HepG2 (cell line): ENCODE results near the gene C12orf60. TPM values are rescaled to one million over a fixed set of nuclear protein-coding genes. Genes with fewer than 3 reads are reported as not detected.

Experiments used
- ATAC-seq: fragments of 200-7000 bp; cut with Tn5 transposase; 3 replicates; pipeline ENCODE4 v1.9.1; 2020; ENCODE audit warnings: mild to moderate bottlenecking, moderate library complexity
- BruUV-seq: library from RNA; stranded (reverse); fragments of 400-500 nt; replicated peaks from 2 replicates; lab custom pipeline; 2021; lab: Mats Ljungman, UMichigan
- CTCF ChIA-PET: fragments of 300-600 bp; formaldehyde crosslinking; extraction: SDS; loops from one replicate; lab custom pipeline; 2021; ENCODE audit warnings: low total read pairs, inconsistent platforms, low intra/inter-chr PET ratio; lab: Yijun Ruan, JAX
- POLR2A ChIA-PET: fragments of 350-600 bp; sonication (Branson Sonifier 250); formaldehyde crosslinking; loops from one replicate; lab custom pipeline; 2020; ENCODE audit warnings: antibody characterized with exemption, inconsistent platforms; lab: Yijun Ruan, JAX
- DNase-seq: peaks from one replicate; pipeline ENCODE4 v3.0.0-alpha.2; 2015; ENCODE audit warnings: low spot score
- FAIRE-seq: peaks from 3 replicates; lab custom pipeline; 2011; peaks lifted over from hg19 to GRCh38; lab: Jason Lieb, UNC
- H2AFZ ChIP-seq: one replicate; pipeline ENCODE4 v1.6.1; 2011; ENCODE audit warnings: low read length, inconsistent platforms
- H3K27ac ChIP-seq: fragments of 300-600 bp; 3 replicates; pipeline ENCODE4 v1.8.0; 2011; ENCODE audit warnings: mixed run types, mild to moderate bottlenecking, mixed read lengths, low read length, inconsistent platforms; ENCODE audit not compliant: insufficient read depth; ENCODE audit errors: extremely low read length
- H3K27me3 ChIP-seq, 2 experiments: fragments of 200-600 bp in 1 of 2; 2 replicates in 1 of 2; 3 replicates in 1 of 2; pipeline versions ENCODE4 v1.6.0 to v1.8.0; 2011; ENCODE audit warnings: low read length in 2 of 2, mild to moderate bottlenecking in 2 of 2, moderate library complexity in 2 of 2, inconsistent platforms in 1 of 2; ENCODE audit not compliant: insufficient read depth in 2 of 2, control insufficient read depth in 1 of 2
- H3K36me3 ChIP-seq, 2 experiments: fragments of 200-600 bp in 1 of 2; replicated peaks in 1 of 2; 2 replicates in 1 of 2; 3 replicates in 1 of 2; pipeline versions ENCODE4 v1.5.1 to v1.8.0; 2011; ENCODE audit warnings: low read length in 2 of 2, inconsistent platforms in 1 of 2; ENCODE audit not compliant: insufficient read depth in 2 of 2, control insufficient read depth in 1 of 2
- H3K4me1 ChIP-seq: 2 replicates; pipeline ENCODE4 v1.5.1; 2012; ENCODE audit warnings: low read length, inconsistent platforms; ENCODE audit not compliant: insufficient read depth
- H3K4me2 ChIP-seq: 2 replicates; pipeline ENCODE4 v1.6.0; 2011; ENCODE audit warnings: low read depth, low read length, inconsistent platforms
- H3K4me3 ChIP-seq, 3 experiments: fragments of 200-600 bp in 1 of 3; sonication (generic), shearing (Covaris generic) in 1 of 3; replicated peaks in 1 of 3; 2 replicates each; pipeline ENCODE4 v1.5.1; 2011 to 2016; ENCODE audit warnings: low read length in 3 of 3, inconsistent platforms in 2 of 3, low read depth in 2 of 3, mild to moderate bottlenecking in 2 of 3, control low read depth in 1 of 3, mixed read lengths in 1 of 3; ENCODE audit not compliant: insufficient read depth in 1 of 3
- H3K79me2 ChIP-seq: one replicate; pipeline ENCODE4 v1.6.1; 2011; ENCODE audit warnings: low read length, inconsistent platforms; ENCODE audit not compliant: insufficient read depth
- H3K9ac ChIP-seq: 2 replicates; pipeline ENCODE4 v1.6.0; 2011; ENCODE audit warnings: mild to moderate bottlenecking, low read depth, low read length, inconsistent platforms; ENCODE audit not compliant: insufficient read depth
- H3K9me3 ChIP-seq: 2 replicates; pipeline ENCODE4 v1.5.1; 2012; ENCODE audit warnings: mild to moderate bottlenecking, low read length
- H4K20me1 ChIP-seq: 2 replicates; pipeline ENCODE4 v1.6.0; 2011; ENCODE audit warnings: inconsistent platforms, mild to moderate bottlenecking, low read length, moderate library complexity; ENCODE audit not compliant: insufficient read depth
- EP300 ChIP-seq, 3 experiments: sonication (generic) in 1 of 3; formaldehyde crosslinking in 1 of 3; IDR thresholded peaks; 2 replicates each; pipeline versions ENCODE4 v1.5.1 to v1.6.1; 2011 to 2020; ENCODE audit warnings: low read depth in 2 of 3, low read length in 2 of 3, borderline replicate concordance in 1 of 3, improper control_type of control experiment in 1 of 3, mild to moderate bottlenecking in 1 of 3, missing genetic modification reagents in 1 of 3, moderate library complexity in 1 of 3
- FOXK2 ChIP-seq: fragments of 450-650 bp; IDR thresholded peaks from 2 replicates; pipeline ENCODE4 v1.6.1; 2016
- SRSF1 ChIP-seq: fragments of 200-400 bp; formaldehyde crosslinking; optimal IDR thresholded peaks from 2 replicates; pipeline ENCODE3; 2017; ENCODE audit warnings: mild to moderate bottlenecking, low read depth, low read length, moderate library complexity
- ZBTB26 ChIP-seq: IDR thresholded peaks from 2 replicates; pipeline ENCODE4 v1.6.1; 2016; ENCODE audit warnings: missing compliant biosample characterization, missing genetic modification reagents, borderline replicate concordance
- ZNF12 ChIP-seq: sonication (generic); formaldehyde crosslinking; IDR thresholded peaks from 2 replicates; pipeline ENCODE4 v1.5.0; 2020; ENCODE audit warnings: missing genetic modification reagents
- ZNF225 ChIP-seq: sonication (generic); formaldehyde crosslinking; IDR thresholded peaks from 2 replicates; pipeline ENCODE4 v1.4.0; 2020; ENCODE audit warnings: mild to moderate bottlenecking, missing genetic modification reagents
- ZNF264 ChIP-seq: sonication (generic); formaldehyde crosslinking; IDR thresholded peaks from 2 replicates; pipeline ENCODE4 v1.4.0; 2020; ENCODE audit warnings: missing genetic modification reagents
- ZNF562 ChIP-seq: sonication (generic); formaldehyde crosslinking; IDR thresholded peaks from 2 replicates; pipeline ENCODE4 v1.8.0; 2022; ENCODE audit warnings: missing genetic modification reagents, borderline replicate concordance
- WGBS: methylation state at CpG from one replicate; pipeline ENCODE4 v1.1.6; 2017; ENCODE audit warnings: low lambda C conversion rate; 5-methylcytosine and 5-hydroxymethylcytosine counted together
- in situ Hi-C: cut with HindIII; loops from 2 replicates; pipeline ENCODE4 v1.10.0; 2017; ENCODE audit warnings: low pct_unique_long_range_greater_than_20kb; ENCODE audit not compliant: extremely low pct_ligation_motif_present
- intact Hi-C: fragments of 100-400 bp; cut with micrococcal nuclease; formaldehyde crosslinking; loops from one replicate; pipeline ENCODE4 v1.10.0; 2022; ENCODE audit not compliant: unreplicated experiment
- polyA plus RNA-seq, 8 experiments: library from polyadenylated mRNA; depleted of rRNA in 3 of 8; stranded (reverse) in 7 of 8; unstranded in 1 of 8; fragments of >200 nt; fragmentation: Illumina TruSeq in 4 of 8; extraction: Trizol in 4 of 8; gene quantifications; 2 replicates each; pipeline versions ENCODE4 v1.2.1 to v1.2.3, GENCODE V29; 2011 to 2016; ENCODE audit warnings: low read depth in 4 of 8, missing spikeins in 1 of 8, mixed read lengths in 1 of 8; ENCODE audit not compliant: insufficient read depth in 1 of 8
- total RNA-seq, 5 experiments: library from RNA; depleted of rRNA; stranded (reverse); fragments of >200 nt; fragmentation: Illumina TruSeq; extraction: Trizol; gene quantifications; 2 replicates each; pipeline ENCODE4 v1.2.3, GENCODE V29; 2016; ENCODE audit warnings: low read depth in 1 of 5
- TF ChIP-seq, protein P1 (sequence below): sonication (generic); formaldehyde crosslinking; IDR thresholded peaks from 2 replicates; pipeline ENCODE4 v1.5.0; 2020; ENCODE audit warnings: mild to moderate bottlenecking, missing genetic modification reagents, borderline replicate concordance

C12orf60 gene
- total and polyA plus RNA-seq, 2 of the 13 experiments (the other 11 are each of a cell fraction or from before 2014, with no cell fraction given), result 0.55 to 1.4 TPM

GRCh38 chr12:14871247-14871646, 67.8 kb downstream of the C12orf60 start:
- FAIRE-seq, result no peak
- Histone ChIP-seq H4K20me1 (no peaks in the 10 kb centered on the region), H3K9me3 (no peaks in the 10 kb centered on the region), H3K4me3 (no peak overlapping the region), H3K4me1 (no peaks in the 10 kb centered on the region), H3K79me2 (no peaks in the 10 kb centered on the region), H3K27ac (no peak overlapping the region), H3K9ac (no peak overlapping the region), H3K36me3 (no peaks in the 10 kb centered on the region), H3K27me3 (no peaks in the 10 kb centered on the region), H3K4me2 (no peak overlapping the region), H2AFZ (no peak overlapping the region)
- ATAC-seq, result no peak
- in situ Hi-C loops, result no loop called here
- intact Hi-C loops, result no loop called here
- 36% methylated on average over 1 of the region's 1 CpG for WGBS
- BruUV-seq, result no TSS peak
- DNase-seq, result no peak
- ChIA-PET POLR2A (no interaction called here), CTCF (no interaction called here)
- TF ChIP-seq FOXK2, result no peak
- TF ChIP-seq, protein P1, sequence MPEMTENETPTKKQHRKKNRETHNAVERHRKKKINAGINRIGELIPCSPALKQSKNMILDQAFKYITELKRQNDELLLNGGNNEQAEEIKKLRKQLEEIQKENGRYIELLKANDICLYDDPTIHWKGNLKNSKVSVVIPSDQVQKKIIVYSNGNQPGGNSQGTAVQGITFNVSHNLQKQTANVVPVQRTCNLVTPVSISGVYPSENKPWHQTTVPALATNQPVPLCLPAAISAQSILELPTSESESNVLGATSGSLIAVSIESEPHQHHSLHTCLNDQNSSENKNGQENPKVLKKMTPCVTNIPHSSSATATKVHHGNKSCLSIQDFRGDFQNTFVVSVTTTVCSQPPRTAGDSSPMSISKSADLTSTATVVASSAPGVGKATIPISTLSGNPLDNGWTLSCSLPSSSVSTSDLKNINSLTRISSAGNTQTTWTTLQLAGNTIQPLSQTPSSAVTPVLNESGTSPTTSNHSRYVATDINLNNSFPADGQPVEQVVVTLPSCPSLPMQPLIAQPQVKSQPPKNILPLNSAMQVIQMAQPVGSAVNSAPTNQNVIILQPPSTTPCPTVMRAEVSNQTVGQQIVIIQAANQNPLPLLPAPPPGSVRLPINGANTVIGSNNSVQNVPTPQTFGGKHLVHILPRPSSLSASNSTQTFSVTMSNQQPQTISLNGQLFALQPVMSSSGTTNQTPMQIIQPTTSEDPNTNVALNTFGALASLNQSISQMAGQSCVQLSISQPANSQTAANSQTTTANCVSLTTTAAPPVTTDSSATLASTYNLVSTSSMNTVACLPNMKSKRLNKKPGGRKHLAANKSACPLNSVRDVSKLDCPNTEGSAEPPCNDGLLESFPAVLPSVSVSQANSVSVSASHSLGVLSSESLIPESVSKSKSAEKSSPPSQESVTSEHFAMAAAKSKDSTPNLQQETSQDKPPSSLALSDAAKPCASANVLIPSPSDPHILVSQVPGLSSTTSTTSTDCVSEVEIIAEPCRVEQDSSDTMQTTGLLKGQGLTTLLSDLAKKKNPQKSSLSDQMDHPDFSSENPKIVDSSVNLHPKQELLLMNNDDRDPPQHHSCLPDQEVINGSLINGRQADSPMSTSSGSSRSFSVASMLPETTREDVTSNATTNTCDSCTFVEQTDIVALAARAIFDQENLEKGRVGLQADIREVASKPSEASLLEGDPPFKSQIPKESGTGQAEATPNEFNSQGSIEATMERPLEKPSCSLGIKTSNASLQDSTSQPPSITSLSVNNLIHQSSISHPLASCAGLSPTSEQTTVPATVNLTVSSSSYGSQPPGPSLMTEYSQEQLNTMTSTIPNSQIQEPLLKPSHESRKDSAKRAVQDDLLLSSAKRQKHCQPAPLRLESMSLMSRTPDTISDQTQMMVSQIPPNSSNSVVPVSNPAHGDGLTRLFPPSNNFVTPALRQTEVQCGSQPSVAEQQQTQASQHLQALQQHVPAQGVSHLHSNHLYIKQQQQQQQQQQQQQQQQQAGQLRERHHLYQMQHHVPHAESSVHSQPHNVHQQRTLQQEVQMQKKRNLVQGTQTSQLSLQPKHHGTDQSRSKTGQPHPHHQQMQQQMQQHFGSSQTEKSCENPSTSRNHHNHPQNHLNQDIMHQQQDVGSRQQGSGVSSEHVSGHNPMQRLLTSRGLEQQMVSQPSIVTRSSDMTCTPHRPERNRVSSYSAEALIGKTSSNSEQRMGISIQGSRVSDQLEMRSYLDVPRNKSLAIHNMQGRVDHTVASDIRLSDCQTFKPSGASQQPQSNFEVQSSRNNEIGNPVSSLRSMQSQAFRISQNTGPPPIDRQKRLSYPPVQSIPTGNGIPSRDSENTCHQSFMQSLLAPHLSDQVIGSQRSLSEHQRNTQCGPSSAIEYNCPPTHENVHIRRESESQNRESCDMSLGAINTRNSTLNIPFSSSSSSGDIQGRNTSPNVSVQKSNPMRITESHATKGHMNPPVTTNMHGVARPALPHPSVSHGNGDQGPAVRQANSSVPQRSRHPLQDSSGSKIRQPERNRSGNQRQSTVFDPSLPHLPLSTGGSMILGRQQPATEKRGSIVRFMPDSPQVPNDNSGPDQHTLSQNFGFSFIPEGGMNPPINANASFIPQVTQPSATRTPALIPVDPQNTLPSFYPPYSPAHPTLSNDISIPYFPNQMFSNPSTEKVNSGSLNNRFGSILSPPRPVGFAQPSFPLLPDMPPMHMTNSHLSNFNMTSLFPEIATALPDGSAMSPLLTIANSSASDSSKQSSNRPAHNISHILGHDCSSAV (CRISPR knock-in tag), result no peak
- TF ChIP-seq ZBTB26, result no peak
- TF ChIP-seq SRSF1, result no peak
- no peak for TF ChIP-seq EP300 (IDR thresholded peaks at IDR 0.05; ENCODE audit: low read depth in 2 of 2, low read length in 2 of 2)
- TF ChIP-seq EP300 (CRISPR knock-in tag; IDR thresholded peaks at IDR 0.05; ENCODE audit: borderline replicate concordance), result no peak
- no peak for TF ChIP-seq ZNF562 (CRISPR knock-in tag)
- TF ChIP-seq ZNF264 (CRISPR knock-in tag), result no peak
- no peak for TF ChIP-seq ZNF225 (CRISPR knock-in tag)
- no peak for TF ChIP-seq ZNF12 (CRISPR knock-in tag)
